ENCODE measurements around the gene GPR3. TPM values are rescaled to one million over a fixed set of nuclear protein-coding genes. Genes with fewer than 3 reads are reported as not detected.

The GPR3 gene
- total RNA-seq, 1 experiment from 2014 or later: 0.95 TPM

- BruUV-seq (replicated peaks): no TSS peak
- no peaks in the 10 kb centered on the region; the same call in 1 of the 2 replicates for H3K4me1 ChIP-seq (ENCODE audit: control insufficient read depth, insufficient read depth, low read length)
- TF ChIP-seq POLR2AphosphoS5 (IDR thresholded peaks at IDR 0.05; ENCODE audit: low read depth, low read length): no peak
- TF ChIP-seq, protein P1, sequence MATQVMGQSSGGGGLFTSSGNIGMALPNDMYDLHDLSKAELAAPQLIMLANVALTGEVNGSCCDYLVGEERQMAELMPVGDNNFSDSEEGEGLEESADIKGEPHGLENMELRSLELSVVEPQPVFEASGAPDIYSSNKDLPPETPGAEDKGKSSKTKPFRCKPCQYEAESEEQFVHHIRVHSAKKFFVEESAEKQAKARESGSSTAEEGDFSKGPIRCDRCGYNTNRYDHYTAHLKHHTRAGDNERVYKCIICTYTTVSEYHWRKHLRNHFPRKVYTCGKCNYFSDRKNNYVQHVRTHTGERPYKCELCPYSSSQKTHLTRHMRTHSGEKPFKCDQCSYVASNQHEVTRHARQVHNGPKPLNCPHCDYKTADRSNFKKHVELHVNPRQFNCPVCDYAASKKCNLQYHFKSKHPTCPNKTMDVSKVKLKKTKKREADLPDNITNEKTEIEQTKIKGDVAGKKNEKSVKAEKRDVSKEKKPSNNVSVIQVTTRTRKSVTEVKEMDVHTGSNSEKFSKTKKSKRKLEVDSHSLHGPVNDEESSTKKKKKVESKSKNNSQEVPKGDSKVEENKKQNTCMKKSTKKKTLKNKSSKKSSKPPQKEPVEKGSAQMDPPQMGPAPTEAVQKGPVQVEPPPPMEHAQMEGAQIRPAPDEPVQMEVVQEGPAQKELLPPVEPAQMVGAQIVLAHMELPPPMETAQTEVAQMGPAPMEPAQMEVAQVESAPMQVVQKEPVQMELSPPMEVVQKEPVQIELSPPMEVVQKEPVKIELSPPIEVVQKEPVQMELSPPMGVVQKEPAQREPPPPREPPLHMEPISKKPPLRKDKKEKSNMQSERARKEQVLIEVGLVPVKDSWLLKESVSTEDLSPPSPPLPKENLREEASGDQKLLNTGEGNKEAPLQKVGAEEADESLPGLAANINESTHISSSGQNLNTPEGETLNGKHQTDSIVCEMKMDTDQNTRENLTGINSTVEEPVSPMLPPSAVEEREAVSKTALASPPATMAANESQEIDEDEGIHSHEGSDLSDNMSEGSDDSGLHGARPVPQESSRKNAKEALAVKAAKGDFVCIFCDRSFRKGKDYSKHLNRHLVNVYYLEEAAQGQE (IDR thresholded peaks at IDR 0.05; ENCODE audit: insufficient read depth in 1 of 2, low read depth in 2 of 2, low read length in 1 of 2): no peak
- no peak for TF ChIP-seq TCF7L2 (IDR thresholded peaks at IDR 0.05; ENCODE audit: low read depth, low read length)
- TF ChIP-seq, protein P2, sequence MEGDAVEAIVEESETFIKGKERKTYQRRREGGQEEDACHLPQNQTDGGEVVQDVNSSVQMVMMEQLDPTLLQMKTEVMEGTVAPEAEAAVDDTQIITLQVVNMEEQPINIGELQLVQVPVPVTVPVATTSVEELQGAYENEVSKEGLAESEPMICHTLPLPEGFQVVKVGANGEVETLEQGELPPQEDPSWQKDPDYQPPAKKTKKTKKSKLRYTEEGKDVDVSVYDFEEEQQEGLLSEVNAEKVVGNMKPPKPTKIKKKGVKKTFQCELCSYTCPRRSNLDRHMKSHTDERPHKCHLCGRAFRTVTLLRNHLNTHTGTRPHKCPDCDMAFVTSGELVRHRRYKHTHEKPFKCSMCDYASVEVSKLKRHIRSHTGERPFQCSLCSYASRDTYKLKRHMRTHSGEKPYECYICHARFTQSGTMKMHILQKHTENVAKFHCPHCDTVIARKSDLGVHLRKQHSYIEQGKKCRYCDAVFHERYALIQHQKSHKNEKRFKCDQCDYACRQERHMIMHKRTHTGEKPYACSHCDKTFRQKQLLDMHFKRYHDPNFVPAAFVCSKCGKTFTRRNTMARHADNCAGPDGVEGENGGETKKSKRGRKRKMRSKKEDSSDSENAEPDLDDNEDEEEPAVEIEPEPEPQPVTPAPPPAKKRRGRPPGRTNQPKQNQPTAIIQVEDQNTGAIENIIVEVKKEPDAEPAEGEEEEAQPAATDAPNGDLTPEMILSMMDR (IDR thresholded peaks at IDR 0.05): no peak
- peak; percentile 15; the same call in 1 of the 2 replicates for ATAC-seq
- H3K27me3 ChIP-seq (ENCODE audit: control insufficient read depth, insufficient read depth, low read length): no peaks in the 10 kb centered on the region
- H3K4me3 ChIP-seq (ENCODE audit: low read depth in 2 of 2, low read length in 2 of 2): no peak overlapping the region
- DNase-seq (ENCODE audit: low read depth, low spot score): no peak
- intact Hi-C loops (cut with micrococcal nuclease; ENCODE audit: unreplicated experiment): no loop called here
- H3K36me3 ChIP-seq (ENCODE audit: control insufficient read depth, insufficient read depth, low read length): no peaks in the 10 kb centered on the region
- ChIA-PET CTCF (no interaction called here), POLR2A (no interaction called here)
- H3K9me3 ChIP-seq (ENCODE audit: control insufficient read depth, insufficient read depth, low read depth, low read length): no peaks in the 10 kb centered on the region
- in situ Hi-C loops (cut with HindIII; ENCODE audit: low pct_unique_long_range_greater_than_20kb, low sequenced_read_pairs): no loop called here
- no peak overlapping the region for H3K27ac ChIP-seq (ENCODE audit: low read length)
Measured at GRCh38 chr1:27400082-27400962, 7.9 kb downstream of the GPR3 start.

DNA sequence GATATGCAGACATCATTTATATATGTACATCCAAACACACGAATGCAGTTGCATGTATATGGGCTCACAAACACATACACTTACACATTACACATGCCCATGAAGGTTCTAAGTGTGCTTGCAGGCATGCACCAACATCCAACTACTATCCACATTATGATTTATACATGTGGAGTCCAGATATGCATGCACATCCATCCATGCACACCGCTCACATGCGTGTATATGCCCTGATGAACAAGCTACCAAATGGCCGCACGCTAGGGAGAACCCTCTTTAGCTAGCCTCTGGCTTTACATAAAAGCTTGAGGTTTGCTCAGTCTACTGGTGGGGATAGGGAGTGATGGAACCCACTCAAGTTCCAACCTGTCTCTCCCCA, 8.5 kb downstream of the GPR3 start:
- intact Hi-C loops (cut with micrococcal nuclease; ENCODE audit: unreplicated experiment): no loop called here
- Histone ChIP-seq H3K9me3 (ENCODE audit: control insufficient read depth, insufficient read depth, low read depth, low read length) (no peaks in the 10 kb centered on the region), H3K4me1 (ENCODE audit: control insufficient read depth, insufficient read depth, low read length) (no peaks in the 10 kb centered on the region; the same call in 1 of the 2 replicates), H3K27ac (ENCODE audit: low read length) (no peak overlapping the region), H3K4me3 (ENCODE audit: low read depth in 2 of 2, low read length in 2 of 2) (no peak overlapping the region), H3K36me3 (ENCODE audit: control insufficient read depth, insufficient read depth, low read length) (no peaks in the 10 kb centered on the region), H3K27me3 (ENCODE audit: control insufficient read depth, insufficient read depth, low read length) (no peaks in the 10 kb centered on the region)
- ChIA-PET CTCF (interaction anchor here (1.1 kb wide), 1 partner anchor 94 kb away, joined by 3 read pairs; no protein-coding TSS in a partner anchor), POLR2A (no interaction called here)
- in situ Hi-C loops (cut with HindIII; ENCODE audit: low pct_unique_long_range_greater_than_20kb, low sequenced_read_pairs): no loop called here
- DNase-seq (ENCODE audit: low read depth, low spot score) (no peak), ATAC-seq (no peak)
- TF ChIP-seq SIN3A (IDR thresholded peaks at IDR 0.05; ENCODE audit: borderline replicate concordance, insufficient read depth, low read depth, low read length) (no peak), TCF7L2 (IDR thresholded peaks at IDR 0.05; ENCODE audit: low read depth, low read length) (no peak), POLR2AphosphoS5 (IDR thresholded peaks at IDR 0.05; ENCODE audit: low read depth, low read length) (no peak)
- TF ChIP-seq, protein P1 (IDR thresholded peaks at IDR 0.05; ENCODE audit: insufficient read depth in 1 of 2, low read depth in 2 of 2, low read length in 1 of 2): no peak
- TF ChIP-seq, protein P2 (IDR thresholded peaks at IDR 0.05): no peak
- no TSS peak for BruUV-seq (replicated peaks)

Data from Panc1 (cell line).